ENCODE results near the gene TBC1D2B. TPM values are rescaled to one million over a fixed set of nuclear protein-coding genes. Genes with fewer than 3 reads are reported as not detected.

The TBC1D2B gene
- total RNA-seq, 1 experiment from 2014 or later, result 17.6 TPM

DNA sequence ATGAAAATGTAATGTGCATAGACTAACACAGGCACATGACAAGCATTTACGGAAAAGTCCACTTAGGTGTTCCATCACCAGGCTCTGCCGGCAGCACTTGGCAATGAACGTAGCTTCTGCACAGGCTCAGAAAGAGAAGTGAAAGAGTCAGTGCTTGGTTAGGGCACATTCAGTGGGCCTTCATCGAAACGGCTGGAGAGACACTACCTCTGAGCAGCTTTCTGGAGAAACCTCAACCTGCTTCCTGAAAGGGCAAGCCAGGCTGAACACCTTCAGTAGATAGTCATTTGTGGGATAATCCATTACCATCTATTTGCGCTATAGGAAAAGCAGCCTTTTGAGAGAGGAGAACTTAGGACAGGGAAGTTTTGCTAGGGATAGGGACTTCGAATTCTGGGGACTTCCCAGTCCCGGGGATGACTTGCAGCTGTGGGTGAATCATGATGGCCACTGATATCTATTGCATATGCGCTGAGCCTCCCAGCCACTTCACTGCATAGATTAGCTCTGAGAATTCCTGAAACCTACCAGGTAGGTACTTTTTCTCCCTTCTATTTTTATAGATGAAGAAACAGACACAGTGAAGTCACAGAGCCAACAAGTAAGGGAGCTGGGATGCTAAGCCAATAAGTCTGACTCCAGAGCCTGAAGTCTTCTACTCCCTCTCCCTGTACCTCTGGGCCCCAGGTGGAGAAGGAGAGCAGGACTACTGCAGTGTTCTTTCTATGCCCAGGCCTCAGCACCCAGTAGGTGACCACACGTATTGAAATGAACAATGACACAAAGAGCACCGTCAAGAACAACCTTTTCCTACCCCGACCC, 10.7 kb upstream of the TBC1D2B start:
- H4K8ac ChIP-seq (replicated peaks; ENCODE audit: insufficient read length, low read depth, low read length), result no peak overlapping the region
- H3K27me3 ChIP-seq (ENCODE audit: insufficient read depth, low read length), result no peaks in the 10 kb centered on the region
- H3K79me1 ChIP-seq (ENCODE audit: insufficient read depth, low read depth, low read length, poor library complexity, severe bottlenecking), result no peaks in the 10 kb centered on the region
- no peak overlapping the region for H3K4me2 ChIP-seq (ENCODE audit: insufficient read depth, insufficient read length, low read length)
- no peak overlapping the region for H2BK120ac ChIP-seq (ENCODE audit: low read depth, low read length, poor library complexity, severe bottlenecking)
- peaks cover 0 to 3% of the 10 kb centered on the region in 2 experiments; a peak in 1 of 5 replicates for H3K9me3 Mint-ChIP-seq
- H3K4ac ChIP-seq (ENCODE audit: low read depth, low read length), result no peak overlapping the region
- H3K4me1 Mint-ChIP-seq, result peaks cover 9 to 11% of the 10 kb centered on the region in 2 experiments
- H3K14ac ChIP-seq (ENCODE audit: insufficient read depth, low read length), result no peak overlapping the region
- no peak overlapping the region for H2BK15ac ChIP-seq (ENCODE audit: low read depth, low read length)
- no CpG with 5 or more reads among the region's 12 CpGs for WGBS (ENCODE audit: extremely low coverage, insufficient read length, low lambda C conversion rate)
- H3K79me2 ChIP-seq (ENCODE audit: insufficient read depth, low read length), result no peaks in the 10 kb centered on the region
- no peak overlapping the region for H2AK5ac ChIP-seq (ENCODE audit: insufficient read length, low read length)
- H3K23me2 ChIP-seq (ENCODE audit: insufficient read length, low read depth, low read length, poor library complexity, severe bottlenecking), result no peaks in the 10 kb centered on the region
- H2BK20ac ChIP-seq (ENCODE audit: low read depth, low read length, poor library complexity, severe bottlenecking), result no peak overlapping the region
- no peak overlapping the region for H3K18ac ChIP-seq (ENCODE audit: insufficient read length, low read depth, low read length)
- no peak overlapping the region for H3K23ac ChIP-seq (ENCODE audit: insufficient read length, low read depth, low read length)
- no peak overlapping the region for H4K91ac ChIP-seq (ENCODE audit: insufficient read length, low read depth, low read length)
- H3K4me1 ChIP-seq (ENCODE audit: insufficient read depth, low read length), result no peaks in the 10 kb centered on the region
- no peak overlapping the region for H3K9ac ChIP-seq (ENCODE audit: extremely low read depth, insufficient read length, low read length)
- no peak overlapping the region for H2BK12ac ChIP-seq (ENCODE audit: insufficient read length, low read depth, low read length)
- TF ChIP-seq, protein P1, sequence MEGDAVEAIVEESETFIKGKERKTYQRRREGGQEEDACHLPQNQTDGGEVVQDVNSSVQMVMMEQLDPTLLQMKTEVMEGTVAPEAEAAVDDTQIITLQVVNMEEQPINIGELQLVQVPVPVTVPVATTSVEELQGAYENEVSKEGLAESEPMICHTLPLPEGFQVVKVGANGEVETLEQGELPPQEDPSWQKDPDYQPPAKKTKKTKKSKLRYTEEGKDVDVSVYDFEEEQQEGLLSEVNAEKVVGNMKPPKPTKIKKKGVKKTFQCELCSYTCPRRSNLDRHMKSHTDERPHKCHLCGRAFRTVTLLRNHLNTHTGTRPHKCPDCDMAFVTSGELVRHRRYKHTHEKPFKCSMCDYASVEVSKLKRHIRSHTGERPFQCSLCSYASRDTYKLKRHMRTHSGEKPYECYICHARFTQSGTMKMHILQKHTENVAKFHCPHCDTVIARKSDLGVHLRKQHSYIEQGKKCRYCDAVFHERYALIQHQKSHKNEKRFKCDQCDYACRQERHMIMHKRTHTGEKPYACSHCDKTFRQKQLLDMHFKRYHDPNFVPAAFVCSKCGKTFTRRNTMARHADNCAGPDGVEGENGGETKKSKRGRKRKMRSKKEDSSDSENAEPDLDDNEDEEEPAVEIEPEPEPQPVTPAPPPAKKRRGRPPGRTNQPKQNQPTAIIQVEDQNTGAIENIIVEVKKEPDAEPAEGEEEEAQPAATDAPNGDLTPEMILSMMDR (conservative IDR thresholded peaks at IDR 0.05), result no peak
- H3K27ac Mint-ChIP-seq, result no peak overlapping the region
- no peaks in the 10 kb centered on the region for H3K9me3 ChIP-seq (ENCODE audit: control insufficient read depth, low read depth, low read length)
- no peaks in the 10 kb centered on the region for H3K36me3 Mint-ChIP-seq (ENCODE audit: insufficient read depth in 1 of 3, low read depth in 3 of 3)
- peaks cover 30% of the 10 kb centered on the region for H3K27me3 Mint-ChIP-seq (ENCODE audit: low read depth)
- H2AFZ ChIP-seq (ENCODE audit: low read length), result no peak overlapping the region
- no peak overlapping the region for H4K5ac ChIP-seq (ENCODE audit: insufficient read length, low read depth, low read length)
- no peak overlapping the region for H3K27ac ChIP-seq (ENCODE audit: insufficient read length, low read depth, low read length)
- DNase-seq, result no peak
- H4K20me1 ChIP-seq (ENCODE audit: control insufficient read depth, insufficient read depth, insufficient read length), result no peaks in the 10 kb centered on the region
- H3T11ph ChIP-seq (ENCODE audit: low read length), result no peak overlapping the region
- no peak overlapping the region for H2BK5ac ChIP-seq (ENCODE audit: insufficient read length, low read length)
- H3K4me3 Mint-ChIP-seq, result no peak overlapping the region
- H3K56ac ChIP-seq (ENCODE audit: insufficient read length, low read depth, low read length), result no peak overlapping the region

Measured in H9 (cell line).